Inflammatory macrophage (primary cell): ENCODE data around the gene BRSK2.

Experiments used
- DNase-seq, 2 donors: peaks; one replicate each; pipeline ENCODE4 v3.0.0-alpha.2; 2020 to 2022

The BRSK2 gene

GRCh38 chr11:1377231-1377780, 12.4 kb upstream of the BRSK2 start:
- DNase-seq: no peak

GRCh38 chr11:1381793-1382425, 7.8 kb upstream of the BRSK2 start:
- DNase-seq: no peak

- DNase-seq: no peak
These were observed 7.3 kb upstream of the BRSK2 start for GRCh38 chr11:1382429-1382828.

GRCh38 chr11:1382831-1383607, 6.7 kb upstream of the BRSK2 start:
- peak; percentile 79 to 92 for DNase-seq

- DNase-seq: peak; percentile 31 to 66
These were observed 5.3 kb upstream of the BRSK2 start for GRCh38 chr11:1384199-1384970.

- no peak for DNase-seq
These were observed 2.2 kb upstream of the BRSK2 start for GRCh38 chr11:1387521-1387920.

- DNase-seq: no peak
These were observed 1.6 kb upstream of the BRSK2 start for GRCh38 chr11:1387961-1388762.

GRCh38 chr11:1388763-1389102, 1.0 kb upstream of the BRSK2 start:
- no peak for DNase-seq

GRCh38 chr11:1389103-1389931, 417 bp upstream of the BRSK2 start:
- DNase-seq: peak; percentile 95 to 98

GRCh38 chr11:1390569-1391164, 933 bp downstream of the BRSK2 start:
- DNase-seq: no peak

GRCh38 chr11:1391165-1392075, 1.7 kb downstream of the BRSK2 start:
- no peak for DNase-seq

- DNase-seq: no peak
These were observed 2.4 kb downstream of the BRSK2 start for GRCh38 chr11:1392111-1392510.

- no peak for DNase-seq
These were observed 2.8 kb downstream of the BRSK2 start for GRCh38 chr11:1392561-1392960.

GRCh38 chr11:1393038-1393710, 3.4 kb downstream of the BRSK2 start:
- DNase-seq: no peak

GRCh38 chr11:1394936-1395772, 5.4 kb downstream of the BRSK2 start:
- DNase-seq: no peak

GRCh38 chr11:1395773-1396374, 6.1 kb downstream of the BRSK2 start:
- DNase-seq: no peak

GRCh38 chr11:1396375-1396841, 6.7 kb downstream of the BRSK2 start:
- no peak for DNase-seq
